Measurements from ENCODE around the gene RNF168. TPM values are rescaled to one million over a fixed set of nuclear protein-coding genes. Genes with fewer than 3 reads are reported as not detected.

The RNF168 gene
- 16.1 TPM for total RNA-seq

DNA sequence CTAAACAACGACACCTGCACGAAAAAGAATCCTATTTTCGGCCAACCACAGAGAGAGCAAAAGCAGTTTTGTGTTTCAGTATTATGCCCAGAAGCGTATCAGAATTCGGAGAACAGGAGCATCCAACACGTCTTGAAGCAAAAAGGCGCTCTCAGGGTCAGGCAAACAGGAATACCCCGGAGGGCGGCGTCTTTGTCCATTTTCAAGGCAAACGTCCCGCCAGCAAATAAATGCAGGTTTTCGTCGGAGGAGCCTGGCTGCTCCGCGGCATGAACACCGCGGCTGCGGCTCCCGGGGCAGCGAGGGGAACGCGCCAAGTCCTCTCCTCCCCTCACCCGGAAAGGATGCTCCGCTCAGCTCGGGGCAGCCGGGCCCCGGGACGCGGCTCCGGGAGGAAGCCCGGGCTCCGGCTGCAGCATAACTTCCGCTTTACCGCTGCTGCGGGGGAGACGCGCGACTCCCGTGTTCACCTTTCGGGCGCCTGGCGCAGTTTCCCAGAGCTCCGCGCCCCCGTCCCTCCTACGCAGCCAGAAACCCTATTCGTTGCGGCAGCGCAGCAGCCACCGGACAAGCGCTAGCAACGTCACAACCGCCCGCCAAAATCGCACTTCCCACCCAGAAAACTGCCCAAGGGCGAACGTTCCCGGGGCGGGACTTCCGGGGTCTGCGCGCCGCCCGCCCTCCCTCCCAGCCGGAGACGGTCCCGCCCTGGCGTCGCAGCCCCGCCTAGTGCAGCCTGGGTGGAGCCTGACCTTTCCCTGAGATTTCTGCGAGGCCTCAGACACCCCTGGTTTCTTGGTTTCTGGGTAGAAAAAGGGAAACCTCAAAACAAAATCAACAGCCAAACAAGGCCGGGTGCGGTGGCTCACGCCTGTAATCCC lies at the start of gene RNF168:
RNF168 (minus strand) TSS at position 573 of the 881 bp plus-strand sequence. CDS start 595 bp downstream, outside the sequence.

DNA sequence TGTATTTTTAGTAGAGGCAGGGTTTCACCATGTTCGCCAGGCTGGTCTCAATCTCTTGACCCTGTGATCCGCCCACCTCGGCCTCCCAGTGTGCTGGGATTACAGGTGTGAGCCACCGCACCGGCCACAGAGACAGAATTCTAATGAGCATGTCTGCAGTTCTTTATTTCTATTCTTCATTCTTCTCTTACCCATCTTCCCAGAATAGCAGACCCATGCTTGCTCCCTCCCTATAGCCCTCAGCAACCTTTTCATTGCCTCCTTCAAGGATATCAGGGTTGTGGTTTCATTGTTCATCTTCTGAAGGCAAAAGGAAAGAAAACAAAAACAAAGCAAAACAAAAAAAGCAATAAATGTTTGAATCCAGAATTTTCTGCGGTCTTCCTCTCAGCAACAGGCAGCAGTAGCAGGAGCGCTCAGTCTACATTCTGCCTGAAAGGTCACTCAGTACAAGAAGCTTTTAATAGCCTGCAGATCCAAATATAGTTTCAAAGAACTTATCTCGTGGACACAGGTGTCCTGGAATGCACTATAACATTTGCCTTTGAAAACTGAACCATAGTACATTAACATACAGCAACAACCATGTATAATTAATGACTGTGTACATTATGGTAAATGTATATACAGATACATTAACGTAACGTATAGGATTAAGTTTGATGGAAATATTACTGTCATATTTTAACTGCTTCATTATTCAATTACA lies 11.5 kb upstream of the RNF168 start, which contains the start of gene SMCO1:
SMCO1 (minus strand) TSS at position 434 of the 709 bp plus-strand sequence; CDS start at position 297, 137 bp downstream.

GRCh38 chr3:196432137-196432879 lies 71.3 kb downstream of the RNF168 start, which contains the start of gene UBXN7:
Gene UBXN7 (minus strand): TSS chr3:196432427. CDS start chr3:196432399, 28 bp downstream.

Small RNAs within 50 kb of the gene (small RNA-seq; reads per million reads assigned to genes)
- gene AC083822.1 (ENCODE audit: low replicate concordance) (not detected), gene AC117490.1 (ENCODE audit: low replicate concordance) (not detected), gene RPS29P3 (ENCODE audit: low replicate concordance) (0.12 reads per million)

Other genes with a start within 250 kb of the RNF168 start
- 53.2 TPM for gene PCYT1A, start 216.0 kb downstream of the RNF168 start, total RNA-seq
- gene DYNLT2B, start 185.5 kb downstream of the RNF168 start, total RNA-seq, result 5.8 TPM
- gene TM4SF19, start 165.4 kb downstream of the RNF168 start, total RNA-seq, result not detected
- gene UBXN7, start 71.3 kb downstream of the RNF168 start, total RNA-seq, result 35.0 TPM
- 3.5 TPM for gene SMCO1, start 11.6 kb upstream of the RNF168 start, total RNA-seq
- 5.4 TPM for gene WDR53, start 64.8 kb upstream of the RNF168 start, total RNA-seq
- gene FBXO45, start 64.9 kb upstream of the RNF168 start, total RNA-seq, result 7.1 TPM
- gene NRROS, start 135.9 kb upstream of the RNF168 start, total RNA-seq, result 7.6 TPM
- 2.2 TPM for gene CEP19, start 208.5 kb upstream of the RNF168 start, total RNA-seq
- 25.7 TPM for gene PIGX, start 208.6 kb upstream of the RNF168 start, total RNA-seq
- 47.8 TPM for gene PAK2, start 236.1 kb upstream of the RNF168 start, total RNA-seq

All from metanephros (tissue), 2 donors.